Left lung (tissue), 10 donors: ENCODE results near the gene PRDX5. TPM values are rescaled to one million over a fixed set of nuclear protein-coding genes. Genes with fewer than 3 reads are reported as not detected.
A peak's percentile ranks its signal among the peaks of the same experiment; 100 is the strongest.

Experiments
- ATAC-seq: fragments of 200-7000 bp; cut with Tn5 transposase; one replicate; pipeline ENCODE4 v1.9.1; 2020; ENCODE audit warnings: moderate library complexity
- DNase-seq, 4 donors: peaks; one replicate each; pipeline ENCODE4 v3.0.0-alpha.2; 2013 to 2020
- H3K27ac ChIP-seq, 2 donors: fragments of 200-600 bp; sonication (generic) in 1 of 2; one replicate each; pipeline versions ENCODE4 v1.5.0 to v1.8.0; 2020 to 2021
- H3K27me3 ChIP-seq, 2 donors: fragments of 200-600 bp; sonication (generic) in 1 of 2; one replicate each; pipeline versions ENCODE4 v1.5.0 to v1.8.0; 2020 to 2021
- H3K36me3 ChIP-seq, 2 donors: fragments of 200-600 bp; sonication (generic) in 1 of 2; one replicate each; pipeline versions ENCODE4 v1.5.0 to v1.8.0; 2020 to 2021
- H3K4me1 ChIP-seq, 2 donors: fragments of 200-600 bp; one replicate each; pipeline ENCODE4 v1.8.0; 2021
- H3K4me3 ChIP-seq, 2 donors: fragments of 200-600 bp; sonication (generic) in 1 of 2; one replicate each; pipeline versions ENCODE4 v1.5.0 to v1.8.0; 2020 to 2021; ENCODE audit warnings: mild to moderate bottlenecking in 1 of 2
- H3K9me3 ChIP-seq, 2 donors: fragments of 200-600 bp; sonication (generic) in 1 of 2; one replicate each; pipeline versions ENCODE4 v1.5.0 to v1.8.0; 2020 to 2021
- CTCF ChIP-seq, 2 donors: fragments of 200-600 bp; sonication (generic) in 1 of 2; IDR thresholded peaks; one replicate each; pipeline versions ENCODE4 v1.5.0 to v1.8.0; 2021; ENCODE audit warnings: antibody characterized with exemption in 2 of 2
- intact Hi-C, 2 donors: fragments of 100-400 bp; cut with DNase I; formaldehyde crosslinking; loops; one replicate each; pipeline versions ENCODE4 v1.11.2 to v1.14.2; 2022
- polyA plus RNA-seq, 6 donors: library from polyadenylated mRNA; unstranded; fragments of 120-200 nt; gene quantifications; one replicate each; pipeline ENCODE4 v1.2.1, GENCODE V29; 2013; ENCODE audit not compliant: insufficient read length in 6 of 6
- total RNA-seq, 2 donors: library from RNA; stranded (reverse); fragmentation: NEBNext Ultra II Directional; extraction: Animal tissue kit (Norgen Biotek cat#: 25700); gene quantifications; one replicate each; pipeline ENCODE4 v1.2.1, GENCODE V29; 2021
- donor health status: DM: no; HTN: yes; CAD: no.
- donor health status: DM: no; HTN: no; CAD: no.

Gene PRDX5
- total and polyA plus RNA-seq, 8 donors: 150 to 209 (median 177) TPM

- intact Hi-C loops: no loop called here
- Histone ChIP-seq H3K36me3 (peaks cover 0 to 60% of the 10 kb centered on the region in 2 donors), H3K27ac (no peak overlapping the region), H3K4me3 (no peak overlapping the region), H3K27me3 (no peaks in the 10 kb centered on the region), H3K9me3 (no peaks in the 10 kb centered on the region), H3K4me1 (peaks cover 10 to 30% of the 10 kb centered on the region in 2 donors)
- ATAC-seq (no peak), DNase-seq (peak in 1 of 4 donors; percentile 65)
- TF ChIP-seq CTCF (IDR thresholded peaks at IDR 0.05): no peak
Measured at GRCh38 chr11:64353715-64354506, 36.0 kb downstream of the PRDX5 start.

GRCh38 chr11:64355078-64355940 lies 37.4 kb downstream of the PRDX5 start:
- DNase-seq: peak; percentile 49 to 91 (median 76)
- peaks cover 17 to 42% of the 10 kb centered on the region in 2 donors for H3K4me1 ChIP-seq
- H3K27ac ChIP-seq: peak overlapping the region; percentile 44 to 60
- no peaks in the 10 kb centered on the region for H3K27me3 ChIP-seq
- no peaks in the 10 kb centered on the region for H3K9me3 ChIP-seq
- ATAC-seq: peak; percentile 70
- H3K36me3 ChIP-seq: peaks cover 0 to 47% of the 10 kb centered on the region in 2 donors
- TF ChIP-seq CTCF (IDR thresholded peaks at IDR 0.05): peak; percentile 52 to 68
- intact Hi-C loops: no loop called here
- H3K4me3 ChIP-seq: peak overlapping the region; percentile 5 to 33

- intact Hi-C loops: no loop called here
- Histone ChIP-seq H3K27me3 (no peaks in the 10 kb centered on the region), H3K4me1 (peaks cover 19 to 50% of the 10 kb centered on the region in 2 donors), H3K27ac (no peak overlapping the region), H3K36me3 (peaks cover 0 to 51% of the 10 kb centered on the region in 2 donors), H3K9me3 (no peaks in the 10 kb centered on the region), H3K4me3 (no peak overlapping the region)
- no peak for TF ChIP-seq CTCF (IDR thresholded peaks at IDR 0.05)
- ATAC-seq (no peak), DNase-seq (peak in 1 of 4 donors; percentile 76)
Measured at GRCh38 chr11:64356498-64357411, 38.8 kb downstream of the PRDX5 start.

GRCh38 chr11:64357446-64357845 lies 39.5 kb downstream of the PRDX5 start:
- intact Hi-C loops: no loop called here
- TF ChIP-seq CTCF (IDR thresholded peaks at IDR 0.05): no peak
- H3K36me3 ChIP-seq: peaks cover 0 to 51% of the 10 kb centered on the region in 2 donors
- H3K4me3 ChIP-seq: no peak overlapping the region
- H3K27ac ChIP-seq: no peak overlapping the region
- ATAC-seq (no peak), DNase-seq (peak in 1 of 4 donors; percentile 67)
- H3K9me3 ChIP-seq: no peaks in the 10 kb centered on the region
- H3K27me3 ChIP-seq: no peaks in the 10 kb centered on the region
- peaks cover 19 to 50% of the 10 kb centered on the region in 2 donors for H3K4me1 ChIP-seq
